Endothelial cell (in vitro differentiated cells): ENCODE data around the gene PLSCR3. TPM values are rescaled to one million over a fixed set of nuclear protein-coding genes. Genes with fewer than 3 reads are reported as not detected.

Experiments
- DNase-seq: peaks from one replicate; pipeline ENCODE4 v3.0.0; 2021; ENCODE audit warnings: low spot score
- H3K27ac Mint-ChIP-seq: one replicate; pipeline ENCODE4 v1.8.0; 2021; ENCODE audit warnings: mixed read lengths, inconsistent platforms; ENCODE audit not compliant: unreplicated experiment
- H3K27me3 Mint-ChIP-seq: one replicate; pipeline ENCODE4 v1.8.0; 2021; ENCODE audit warnings: mild to moderate bottlenecking, moderate library complexity, mixed read lengths, inconsistent platforms; ENCODE audit not compliant: unreplicated experiment
- H3K36me3 Mint-ChIP-seq: one replicate; pipeline ENCODE4 v1.8.0; 2021; ENCODE audit warnings: mild to moderate bottlenecking, low read depth, mixed read lengths, inconsistent platforms; ENCODE audit not compliant: unreplicated experiment
- H3K4me1 Mint-ChIP-seq: one replicate; pipeline ENCODE4 v1.8.0; 2021; ENCODE audit warnings: mild to moderate bottlenecking, mixed read lengths, inconsistent platforms; ENCODE audit not compliant: unreplicated experiment
- H3K4me3 Mint-ChIP-seq: one replicate; pipeline ENCODE4 v1.8.0; 2021; ENCODE audit warnings: mild to moderate bottlenecking, mixed read lengths, inconsistent platforms; ENCODE audit not compliant: unreplicated experiment
- H3K9me3 Mint-ChIP-seq: one replicate; pipeline ENCODE4 v1.8.0; 2021; ENCODE audit warnings: mixed read lengths, inconsistent platforms; ENCODE audit not compliant: unreplicated experiment
- CTCF ChIP-seq: fragments of 200-600 bp; sonication (generic); IDR thresholded peaks from one replicate; pipeline ENCODE4 v1.5.0; 2021; ENCODE audit warnings: antibody characterized with exemption; ENCODE audit not compliant: unreplicated experiment
- total RNA-seq: library from RNA; stranded (reverse); fragmentation: NEBNext Ultra II Directional; extraction: Animal tissue kit (Norgen Biotek cat#: 25700); gene quantifications from one replicate; pipeline ENCODE4 v1.2.1, GENCODE V29; 2021; ENCODE audit not compliant: unreplicated experiment

Gene PLSCR3
- total RNA-seq, 1 donor from 2014 or later = 74.2 TPM

GRCh38 chr17:7440834-7441195, 46.5 kb upstream of the PLSCR3 start:
- H3K27ac Mint-ChIP-seq = no peak overlapping the region
- H3K4me1 Mint-ChIP-seq = peaks cover 38% of the 10 kb centered on the region
- H3K9me3 Mint-ChIP-seq = no peaks in the 10 kb centered on the region
- no peak for TF ChIP-seq CTCF
- H3K36me3 Mint-ChIP-seq = no peaks in the 10 kb centered on the region
- H3K4me3 Mint-ChIP-seq = peak overlapping the region; percentile 92
- peak; percentile 39 for DNase-seq
- H3K27me3 Mint-ChIP-seq = peaks cover 29% of the 10 kb centered on the region

- no peak for DNase-seq
- peaks cover 36% of the 10 kb centered on the region for H3K4me1 Mint-ChIP-seq
- TF ChIP-seq CTCF = no peak
- peak overlapping the region; percentile 72 for H3K27ac Mint-ChIP-seq
- H3K27me3 Mint-ChIP-seq = peaks cover 29% of the 10 kb centered on the region
- H3K36me3 Mint-ChIP-seq = no peaks in the 10 kb centered on the region
- no peaks in the 10 kb centered on the region for H3K9me3 Mint-ChIP-seq
- peak overlapping the region; percentile 92 for H3K4me3 Mint-ChIP-seq
Measured at GRCh38 chr17:7440113-7440833, 45.9 kb upstream of the PLSCR3 start.

GRCh38 chr17:7439462-7440112, 45.3 kb upstream of the PLSCR3 start, which contains the start of gene FGF11:
Gene FGF11 (plus strand): TSS chr17:7439512. CDS start chr17:7439621, 109 bp downstream.
- Mint-ChIP-seq H3K4me1 (peaks cover 40% of the 10 kb centered on the region), H3K27me3 (peaks cover 28% of the 10 kb centered on the region)

GRCh38 chr17:7438656-7439460, 44.5 kb upstream of the PLSCR3 start:
- no peak for DNase-seq
- TF ChIP-seq CTCF = no peak
- Mint-ChIP-seq H3K27me3 (peaks cover 28% of the 10 kb centered on the region), H3K9me3 (no peaks in the 10 kb centered on the region), H3K27ac (peak overlapping the region; percentile 55), H3K4me3 (peak overlapping the region; percentile 86), H3K36me3 (no peaks in the 10 kb centered on the region), H3K4me1 (peaks cover 38% of the 10 kb centered on the region)

More at GRCh38 chr17:7439462-7440112, 45.3 kb upstream of the PLSCR3 start, which contains the start of gene FGF11:
- peak within 1 kb of the TSS; percentile 92 for H3K4me3 Mint-ChIP-seq
- no peaks in the 10 kb centered on the region for H3K9me3 Mint-ChIP-seq
- H3K36me3 Mint-ChIP-seq = no peaks in the 10 kb centered on the region
- DNase-seq = peak; percentile 31
- no peak for TF ChIP-seq CTCF
- H3K27ac Mint-ChIP-seq = peak within 1 kb of the TSS; percentile 72
